RPMI8226 (cell line): ENCODE measurements around the gene GLYATL1B.
"Not testable (repeated sequence)": the region's sequence is repeated elsewhere in the genome, so short reads cannot be mapped to it uniquely, and the experiment has no call there.

ENCODE experiments used
- DNase-seq: peaks from one replicate; pipeline ENCODE4 v3.0.0-alpha.2; 2015

GLYATL1B gene, protein sequence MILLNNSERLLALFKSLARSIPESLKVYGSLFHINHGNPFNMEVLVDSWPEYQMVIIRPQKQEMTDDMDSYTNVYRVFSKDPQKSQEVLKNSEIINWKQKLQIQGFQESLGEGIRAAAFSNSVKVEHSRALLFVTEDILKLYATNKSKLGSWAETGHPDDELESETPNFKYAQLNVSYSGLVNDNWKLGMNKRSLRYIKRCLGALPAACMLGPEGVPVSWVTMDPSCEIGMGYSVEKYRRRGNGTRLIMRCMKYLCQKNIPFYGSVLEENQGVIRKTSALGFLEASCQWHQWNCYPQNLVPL

DNA sequence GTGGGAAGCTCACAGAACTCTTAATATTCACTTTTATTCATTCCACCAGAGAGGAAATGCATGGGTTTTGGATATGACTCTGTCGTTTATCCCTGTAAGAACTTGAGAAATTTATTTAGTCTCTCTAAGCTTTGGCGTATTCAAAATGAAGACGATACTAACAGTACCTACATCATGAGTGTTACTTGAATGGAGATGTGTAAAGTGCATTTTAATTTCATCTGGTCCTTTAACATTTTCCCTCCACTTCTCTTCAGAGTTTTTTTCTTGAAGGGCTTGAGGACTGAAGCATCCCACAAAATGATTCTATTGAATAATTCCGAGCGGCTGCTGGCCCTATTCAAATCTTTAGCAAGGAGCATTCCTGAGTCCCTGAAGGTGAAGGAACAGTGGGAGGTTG, at the start of gene GLYATL1B:
Gene GLYATL1B (plus strand): TSS at position 301 of the 400 bp plus-strand sequence. CDS start 0 bp downstream, at position 301.
- not testable (repeated sequence) for DNase-seq

DNA sequence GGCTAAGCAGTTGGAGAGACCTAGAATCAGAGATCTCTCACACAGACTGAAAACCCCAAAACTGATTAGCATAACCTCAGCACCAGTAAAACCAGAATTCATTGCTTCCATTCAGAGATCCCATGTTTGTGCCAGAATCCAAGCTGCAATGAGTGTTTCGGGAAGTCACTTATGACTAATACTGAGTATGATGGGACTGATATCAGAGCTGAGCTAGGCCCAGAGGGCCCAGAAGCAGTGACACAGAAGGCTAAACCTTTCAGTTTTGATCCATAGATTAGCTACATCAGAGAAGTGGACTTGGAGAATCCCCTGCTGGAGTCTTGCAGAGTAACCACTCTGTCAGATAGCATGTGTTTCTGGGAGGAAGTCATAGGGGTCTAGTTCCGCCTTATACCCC, 49.6 kb upstream of the GLYATL1B start:
- DNase-seq = not testable (repeated sequence)

DNA sequence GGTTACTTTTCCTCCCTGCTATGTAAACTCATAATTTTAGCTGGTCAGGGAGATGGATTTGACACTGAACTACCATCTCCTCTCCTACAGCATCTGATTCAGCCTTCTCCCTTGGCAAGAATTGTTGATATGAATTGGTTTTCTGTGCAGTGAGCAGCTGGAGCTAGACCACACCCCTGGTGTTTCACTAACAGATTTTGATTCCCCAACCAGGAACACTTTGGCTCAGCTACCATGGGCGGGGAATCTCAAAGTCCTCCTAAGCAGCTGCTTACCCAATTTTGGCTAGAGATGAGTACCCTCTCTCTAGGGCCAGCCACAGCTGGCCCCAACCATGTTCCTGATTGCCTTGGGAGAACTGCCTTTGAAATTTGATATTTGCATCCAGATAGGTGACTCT, 48.7 kb upstream of the GLYATL1B start:
- not testable (repeated sequence) for DNase-seq

DNA sequence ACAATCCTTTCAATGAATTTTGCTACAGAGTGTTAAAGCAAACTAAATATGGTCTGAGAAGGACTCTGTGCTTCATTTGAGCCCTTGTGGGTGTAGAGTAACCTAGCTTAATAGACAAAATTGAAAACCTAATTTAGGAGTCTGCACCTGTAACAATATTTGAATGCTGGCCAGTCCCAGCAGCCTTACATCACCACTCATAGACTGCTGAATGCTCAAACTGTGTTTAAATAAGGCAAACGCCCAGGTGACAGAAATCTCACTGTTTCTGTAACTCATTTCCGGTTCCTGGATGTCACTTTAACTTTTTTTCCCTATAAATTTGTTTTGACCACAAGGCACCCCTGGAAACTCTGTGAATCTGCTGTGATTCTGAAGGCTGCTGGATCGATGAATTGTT, 45.5 kb upstream of the GLYATL1B start:
- DNase-seq = peak; percentile 62

DNA sequence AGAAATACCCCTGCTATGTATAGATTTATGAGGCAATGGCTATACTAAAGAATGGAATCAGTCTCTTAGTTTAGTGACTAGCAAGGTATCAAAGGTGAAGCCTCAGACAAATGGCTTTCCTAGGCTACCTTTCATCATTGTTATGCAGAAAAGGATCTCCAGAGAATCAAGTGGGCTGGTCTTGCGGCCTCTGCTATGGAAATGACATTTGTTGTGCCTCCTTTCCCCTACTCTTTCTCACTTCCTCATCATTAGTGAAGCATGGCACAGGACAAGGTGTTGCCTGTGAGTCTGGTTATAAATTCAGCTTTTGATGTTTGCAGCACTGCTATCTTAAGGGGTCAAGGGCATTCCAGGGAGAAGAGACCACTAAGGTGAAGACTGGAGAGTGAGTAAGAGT, 34.7 kb upstream of the GLYATL1B start:
- peak; percentile 16 for DNase-seq

DNA sequence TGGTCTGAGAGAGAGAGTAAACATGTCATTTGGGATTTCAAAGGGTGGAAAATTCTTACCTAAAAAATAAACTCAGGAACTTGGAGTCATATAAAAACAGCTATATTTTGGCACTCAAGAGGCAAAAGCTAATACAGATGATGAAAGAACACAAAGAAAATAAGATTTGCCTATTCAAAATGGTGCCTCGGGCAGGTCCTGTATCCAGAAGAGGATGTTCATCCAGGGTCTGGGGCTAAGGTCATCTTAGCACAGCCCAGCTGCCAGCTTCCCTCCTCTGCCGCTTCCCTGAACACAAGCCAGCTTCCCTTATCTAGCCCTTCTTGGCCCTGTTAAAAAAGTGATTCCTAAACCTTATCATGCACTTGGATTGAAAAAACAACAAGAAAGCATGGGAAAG, 33.8 kb upstream of the GLYATL1B start:
- DNase-seq = not testable (repeated sequence)

DNA sequence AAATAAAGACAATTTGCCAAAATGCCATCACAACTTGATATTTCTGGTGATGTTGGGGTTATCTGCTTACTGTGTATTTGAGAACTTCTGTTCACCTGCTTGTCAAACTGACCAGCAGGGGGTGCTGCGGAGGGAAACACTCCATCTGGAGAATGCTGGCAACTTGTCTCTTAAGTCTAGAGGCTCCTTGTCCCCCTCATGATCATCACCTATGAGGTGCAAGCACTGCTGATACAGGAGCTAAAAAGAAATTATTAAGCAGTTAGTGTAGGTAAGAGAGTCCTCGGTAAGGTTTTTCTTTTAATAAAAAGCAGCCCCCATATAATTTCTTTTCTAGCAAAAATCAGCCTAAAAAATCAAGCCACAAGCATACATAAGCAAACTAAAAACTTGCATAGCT, 32.7 kb upstream of the GLYATL1B start:
- DNase-seq = peak; percentile 63

DNA sequence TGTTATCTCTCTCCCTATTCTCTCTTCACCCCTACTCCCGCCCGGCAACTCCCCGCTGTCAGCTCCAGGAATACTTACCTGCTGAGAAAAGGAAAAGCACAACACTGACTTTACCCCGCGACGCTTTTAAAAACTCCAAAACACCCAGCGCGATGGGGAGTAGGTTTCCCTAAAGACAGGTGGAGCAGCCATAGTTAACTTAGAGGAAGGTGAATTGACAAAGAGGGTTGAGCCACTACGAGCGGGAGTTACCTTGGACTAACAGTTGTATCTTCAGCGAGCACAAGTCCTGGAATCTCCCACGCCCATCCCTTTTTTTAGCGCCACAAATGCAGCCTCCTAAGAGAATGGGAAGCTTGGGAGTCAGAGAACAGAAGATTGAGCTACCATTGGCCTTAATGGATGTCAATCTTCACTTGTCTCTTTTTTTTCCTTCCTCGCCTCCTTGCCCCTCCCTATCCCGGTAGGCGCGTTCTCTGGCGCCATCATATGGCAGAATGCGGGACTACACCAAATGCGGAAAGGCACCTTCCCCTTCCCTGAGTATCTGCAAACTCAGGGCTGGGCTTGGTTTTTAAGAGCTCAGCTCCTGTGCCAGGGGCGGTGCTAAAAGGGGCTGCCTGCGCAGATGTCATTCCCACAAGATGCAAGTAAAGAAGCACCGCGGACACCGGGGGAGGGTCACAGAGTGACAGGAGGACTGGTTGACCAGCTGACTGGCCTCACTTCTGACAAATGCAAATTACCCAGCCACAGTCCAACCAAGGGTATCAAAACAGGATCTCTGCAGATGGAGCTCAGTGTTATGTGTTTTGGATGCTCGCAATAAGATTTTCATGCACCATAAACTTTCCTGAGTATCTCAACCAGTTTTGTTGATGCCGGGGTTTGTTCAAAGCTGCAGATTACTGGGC, 27.7 kb upstream of the GLYATL1B start:
- DNase-seq = peak; percentile 83

DNA sequence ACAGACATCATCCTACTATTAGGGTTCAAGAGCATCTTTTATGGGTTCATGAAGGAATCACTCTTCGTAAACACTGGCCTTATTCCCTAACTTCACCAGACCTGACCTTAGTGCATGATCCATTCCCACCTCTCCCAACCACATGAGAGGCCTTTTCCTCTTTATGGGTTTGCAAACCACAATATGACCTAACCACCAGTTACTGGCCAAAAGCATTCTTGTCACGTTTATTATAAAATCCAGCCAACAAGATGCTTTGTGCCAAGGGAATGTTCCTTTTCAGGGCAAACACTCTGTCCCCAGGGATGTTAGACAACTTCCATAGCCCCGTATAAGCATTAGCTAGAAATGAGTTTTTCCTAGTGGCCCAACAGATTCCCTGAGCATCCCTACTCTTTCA, 26.0 kb upstream of the GLYATL1B start:
- not testable (repeated sequence) for DNase-seq

DNA sequence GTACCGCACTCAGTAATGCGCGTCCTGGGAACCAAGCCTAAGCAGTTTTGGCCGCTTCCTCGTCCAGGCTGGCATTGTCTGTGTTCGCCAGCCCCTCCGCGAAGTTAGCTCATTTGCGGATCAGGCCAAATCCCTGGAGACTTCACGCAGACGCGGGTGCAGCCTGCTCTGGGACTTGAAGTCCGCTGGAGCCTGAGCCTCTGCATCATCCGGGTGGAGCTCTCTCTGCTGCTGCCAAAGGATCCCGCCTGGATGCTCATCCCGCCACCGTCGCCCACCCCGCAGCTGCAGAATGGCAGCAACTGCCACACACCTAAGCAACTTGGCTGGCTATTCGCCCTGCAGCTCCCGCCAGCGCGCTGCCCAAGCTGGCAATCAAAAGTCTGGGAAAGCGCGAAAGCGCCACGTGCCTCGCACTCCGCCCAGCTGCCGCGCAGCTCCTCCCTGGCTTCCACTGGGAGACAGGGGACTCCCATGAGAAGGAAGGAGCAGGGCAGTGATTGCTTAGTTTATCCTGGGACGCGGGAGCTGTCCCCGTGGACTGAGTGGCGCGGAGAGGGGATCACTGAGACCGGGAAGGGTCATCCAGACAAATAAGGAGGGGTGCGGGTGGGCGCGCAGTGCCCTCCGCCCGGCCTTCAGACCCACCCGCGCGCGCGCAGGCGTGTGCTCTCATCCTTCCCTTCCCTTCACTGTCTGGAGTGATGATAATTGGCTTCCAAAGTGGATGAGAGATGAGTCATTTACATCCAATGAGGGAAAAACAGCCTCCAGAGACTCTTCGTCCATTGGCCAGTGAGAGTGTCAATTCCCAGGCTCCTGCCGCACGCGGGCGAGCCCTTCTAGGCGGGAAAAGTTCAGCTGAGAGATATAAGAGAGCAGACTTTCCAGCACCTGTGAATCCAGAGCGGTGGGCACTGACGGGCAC, 23.2 kb upstream of the GLYATL1B start:
- no peak for DNase-seq

DNA sequence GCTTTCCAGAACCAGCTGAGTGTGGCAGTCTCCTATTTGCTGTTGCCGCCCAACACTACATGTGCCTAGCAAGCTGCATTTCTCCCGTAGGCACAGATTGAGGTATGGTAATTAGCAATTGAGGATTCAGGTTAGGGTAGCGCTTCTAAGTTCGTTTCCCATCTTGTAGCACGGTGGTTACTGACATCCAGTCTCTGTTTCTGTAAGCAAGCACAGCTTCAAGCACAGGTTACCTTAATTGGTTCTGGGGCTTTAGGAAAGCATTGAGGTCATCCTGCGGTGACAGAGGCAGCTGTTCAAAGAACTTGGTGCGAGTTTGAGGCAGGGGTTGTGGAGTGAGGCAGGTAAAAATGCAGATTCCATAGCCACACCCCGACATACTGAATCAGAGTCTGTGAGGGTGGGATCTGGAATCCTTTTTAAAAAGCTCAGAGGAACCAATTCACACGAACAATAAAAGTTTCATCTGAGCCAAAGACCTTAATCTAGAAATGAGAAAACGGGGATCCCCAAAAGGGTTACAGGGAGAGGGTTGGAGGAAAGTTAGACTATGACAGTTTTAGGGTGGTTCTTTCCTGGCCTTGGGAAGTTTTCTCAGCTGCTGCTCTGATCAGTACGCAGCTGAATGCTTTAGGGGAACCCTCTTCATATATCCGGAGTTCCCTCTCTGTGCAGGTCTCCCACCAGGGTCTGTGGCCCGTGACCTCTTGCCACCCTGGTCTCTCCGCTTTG, 21.9 kb upstream of the GLYATL1B start:
- not testable (repeated sequence) for DNase-seq

DNA sequence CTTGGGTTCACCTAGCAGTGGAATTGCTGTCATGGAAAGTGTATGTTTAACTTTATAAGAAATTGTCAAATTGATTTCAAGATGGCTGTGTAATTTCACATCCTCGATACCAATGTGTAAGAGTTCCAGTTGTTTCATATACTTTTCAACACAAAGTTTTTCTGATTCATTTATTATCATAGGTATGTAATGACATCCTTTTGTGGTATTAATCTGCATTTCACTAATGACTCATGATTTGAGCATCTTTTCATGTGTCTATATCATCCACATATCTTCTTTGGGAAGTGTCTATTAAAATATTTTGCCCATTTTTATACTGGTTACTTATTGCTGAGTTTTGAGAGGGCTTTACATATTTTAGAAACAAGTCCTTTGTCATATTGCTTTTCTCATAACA, 17.0 kb upstream of the GLYATL1B start:
- DNase-seq = no peak

DNA sequence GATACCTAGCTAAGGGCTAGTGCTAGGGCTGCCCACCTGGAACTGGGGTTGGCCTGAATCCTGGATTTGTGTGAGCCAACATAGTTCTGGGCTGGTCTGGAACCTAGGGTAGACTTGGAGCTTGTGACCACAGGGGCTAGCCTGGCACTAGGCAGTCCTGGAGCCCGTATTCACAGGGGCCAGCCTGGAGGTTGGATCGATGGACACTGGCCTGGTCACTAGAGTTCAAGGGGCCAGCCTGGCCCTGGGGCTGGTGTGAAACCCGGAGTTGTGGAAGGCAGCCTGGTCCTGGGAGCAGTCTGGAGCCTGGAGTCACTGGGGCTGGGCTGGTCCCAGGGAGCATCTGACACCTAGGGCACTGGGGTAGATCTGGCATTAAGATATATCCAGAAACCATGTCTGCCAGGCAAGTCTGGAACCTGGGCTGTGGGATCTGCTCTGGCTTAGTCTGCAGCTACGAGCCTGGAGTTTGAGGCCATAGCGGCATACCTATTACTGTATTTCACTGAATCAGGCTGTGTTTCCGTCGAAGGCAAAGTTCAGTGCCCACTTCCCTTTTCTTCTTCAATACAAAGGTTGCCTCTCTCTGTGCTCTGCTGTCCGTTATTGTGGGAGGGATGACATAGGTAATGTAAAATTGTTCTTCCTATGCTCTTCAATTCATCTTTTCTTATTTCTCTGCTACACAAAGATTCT, 9.1 kb upstream of the GLYATL1B start:
- peak; percentile 16 for DNase-seq

DNA sequence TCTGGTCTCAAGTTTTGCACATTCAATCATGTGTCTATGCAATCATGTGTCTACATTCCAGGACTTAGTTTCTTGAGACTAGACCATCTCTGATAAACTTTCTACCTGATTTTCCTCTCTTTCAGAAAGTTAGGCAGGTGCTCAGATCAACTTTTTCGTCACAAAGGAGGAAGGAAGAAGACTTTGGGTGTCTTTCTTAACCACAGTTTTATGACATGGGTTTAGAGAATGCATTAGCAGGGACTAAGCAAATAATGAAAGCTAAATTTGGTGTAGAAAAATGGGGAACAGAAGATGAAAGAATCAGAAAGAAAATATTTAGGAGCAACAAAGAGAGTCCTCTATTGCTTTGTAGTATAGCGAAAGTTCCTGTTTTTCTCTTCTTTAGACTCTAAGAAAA, 7.7 kb upstream of the GLYATL1B start:
- DNase-seq = no peak

DNA sequence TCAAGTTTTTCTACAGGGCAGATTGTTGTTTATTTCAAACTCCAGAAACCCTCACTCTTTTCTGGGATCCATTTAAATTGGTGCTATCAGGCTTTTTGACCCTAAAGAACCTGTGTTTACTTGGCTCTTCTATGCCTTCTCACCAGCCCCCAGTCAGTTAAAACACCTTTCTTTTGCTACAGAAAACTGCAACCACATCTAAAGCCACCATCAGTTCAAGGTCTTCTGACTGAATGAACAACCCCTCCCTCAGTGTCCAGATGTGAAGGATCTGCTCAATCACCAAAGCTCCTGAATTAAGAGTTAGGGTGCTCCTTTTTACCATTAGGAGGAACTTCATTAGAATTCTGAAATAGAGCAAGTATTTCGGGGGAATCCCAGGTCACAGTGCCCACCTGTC, 7.0 kb upstream of the GLYATL1B start:
- no peak for DNase-seq

DNA sequence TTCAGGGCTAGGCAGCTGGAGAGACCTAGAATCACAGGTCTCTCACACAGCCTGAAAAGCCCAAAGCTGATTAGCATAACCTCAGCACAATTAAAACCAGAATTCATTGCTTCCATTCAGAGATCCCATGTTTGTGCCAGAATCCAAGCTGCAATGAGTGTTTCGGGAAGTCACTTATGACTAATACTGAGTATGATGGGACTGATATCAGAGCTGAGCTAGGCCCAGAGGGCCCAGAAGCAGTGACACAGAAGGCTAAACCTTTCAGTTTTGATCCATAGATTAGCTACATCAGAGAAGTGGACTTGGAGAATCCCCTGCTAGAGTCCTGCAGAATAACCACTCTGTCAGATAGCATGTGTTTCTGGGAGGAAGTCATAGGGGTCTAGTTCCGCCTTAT, 5.7 kb upstream of the GLYATL1B start:
- DNase-seq = not testable (repeated sequence)

DNA sequence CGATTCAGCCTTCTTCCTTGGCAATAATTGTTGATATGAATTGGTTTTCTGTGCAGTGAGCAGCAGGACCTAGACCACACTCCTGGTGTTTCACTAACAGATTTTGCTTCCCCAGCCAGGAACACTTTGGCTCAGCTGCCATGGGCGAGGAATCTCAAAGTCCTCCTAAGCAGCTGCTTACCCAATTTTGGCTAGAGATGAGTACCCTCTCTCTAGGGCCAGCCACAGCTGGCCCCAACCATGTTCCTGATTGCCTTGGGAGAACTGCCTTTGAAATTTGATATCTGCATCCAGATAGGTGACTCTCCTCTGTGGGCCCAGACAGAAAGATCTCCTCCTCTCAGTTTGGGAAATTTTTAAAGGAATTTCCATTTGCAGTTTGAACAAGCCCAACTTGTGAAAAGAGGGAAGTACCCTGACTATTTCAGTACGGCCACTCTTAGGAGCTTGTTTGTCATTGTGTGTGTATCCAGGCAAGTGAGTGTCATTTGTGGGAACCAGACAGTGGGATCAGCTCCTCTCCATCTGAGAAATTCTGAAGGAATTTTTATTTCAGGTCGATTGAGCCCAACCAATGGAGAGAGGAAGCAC, 4.6 kb upstream of the GLYATL1B start:
- not testable (repeated sequence) for DNase-seq

DNA sequence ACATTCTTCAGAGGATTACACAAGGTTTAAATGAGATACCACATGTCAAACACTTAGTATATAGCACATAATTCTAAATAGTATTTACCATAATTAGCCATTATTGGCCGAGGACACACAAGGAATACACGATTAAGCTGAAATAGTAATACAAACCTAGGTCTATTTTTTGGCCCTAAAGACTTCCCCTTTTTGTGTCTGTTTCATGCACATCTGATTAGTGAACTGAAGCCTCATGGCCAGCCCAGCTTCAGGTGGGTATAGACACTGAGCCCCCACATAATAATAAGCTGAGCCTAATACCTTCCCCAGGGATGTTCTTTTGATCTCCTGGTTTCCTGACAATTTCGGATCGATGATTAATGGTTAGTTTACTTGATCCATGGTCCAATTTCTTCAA, 2.1 kb downstream of the GLYATL1B start:
- no peak for DNase-seq

DNA sequence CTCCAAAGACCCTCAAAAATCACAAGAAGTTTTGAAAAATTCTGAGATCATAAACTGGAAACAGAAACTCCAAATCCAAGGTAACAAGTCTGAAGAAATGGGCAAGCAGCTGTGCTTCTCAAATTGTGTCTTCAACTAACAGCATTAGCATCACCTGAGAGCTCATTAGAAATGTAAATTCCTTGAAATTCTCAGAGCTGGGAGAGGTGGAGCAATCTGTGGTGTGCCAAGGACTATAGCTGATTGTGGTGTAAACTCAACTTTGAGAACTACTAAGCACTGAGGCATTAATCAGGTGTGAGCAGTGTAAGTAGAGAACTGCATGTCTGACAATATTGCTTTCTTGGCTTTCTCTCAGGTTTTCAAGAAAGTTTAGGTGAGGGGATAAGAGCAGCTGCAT, 7.5 kb downstream of the GLYATL1B start:
- DNase-seq = not testable (repeated sequence)

DNA sequence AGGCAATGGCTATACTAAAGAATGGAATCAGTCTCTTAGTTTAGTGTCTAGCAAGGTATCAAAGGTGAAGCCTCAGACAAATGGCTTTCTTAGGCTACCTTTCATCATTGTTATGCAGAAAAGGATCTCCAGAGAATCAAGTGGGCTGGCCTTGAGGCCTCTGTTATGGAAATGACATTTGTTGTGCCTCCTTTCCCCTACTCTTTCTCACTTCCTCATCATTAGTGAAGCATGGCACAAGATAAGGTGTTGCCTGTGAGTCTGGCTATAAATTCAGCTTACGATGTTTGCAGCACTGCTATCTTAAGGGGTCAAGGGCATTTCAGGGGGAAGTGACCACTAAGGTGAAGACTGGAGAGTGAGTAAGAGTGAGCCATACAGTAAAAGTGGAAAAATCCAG, 9.1 kb downstream of the GLYATL1B start:
- DNase-seq = not testable (repeated sequence)

DNA sequence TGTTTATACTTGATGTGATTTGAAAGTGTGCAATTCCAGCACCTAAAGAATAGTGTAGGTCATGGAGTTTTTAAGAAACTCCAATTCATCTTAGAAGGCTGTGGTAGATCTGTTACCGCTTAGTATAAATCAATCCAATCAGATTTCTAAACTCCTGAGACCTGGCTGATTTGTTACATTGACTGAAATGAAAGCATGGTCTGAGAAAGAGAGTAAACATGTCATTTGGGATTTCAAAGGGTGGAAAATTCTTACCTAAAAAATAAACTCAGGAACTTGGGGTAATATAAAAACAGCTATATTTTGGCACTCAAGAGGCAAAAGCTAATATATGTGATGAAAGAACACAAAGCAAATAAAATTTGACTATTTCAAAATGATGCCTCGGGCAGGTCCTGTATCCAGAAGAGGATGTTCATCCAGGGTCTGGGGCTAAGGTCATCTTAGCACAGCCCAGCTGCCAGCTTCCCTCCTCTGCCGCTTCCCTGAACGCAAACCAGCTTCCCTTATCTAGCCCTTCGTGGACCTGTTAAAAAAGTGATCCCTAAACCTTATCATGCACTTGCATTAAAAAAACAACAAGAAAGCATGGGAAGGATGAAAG, 10.0 kb downstream of the GLYATL1B start:
- not testable (repeated sequence) for DNase-seq
